Coronary artery (tissue), 2 donors: Measurements from ENCODE around the gene ANKRD22.

Source experiments
- DNase-seq: peaks from one replicate; pipeline ENCODE4 v3.0.0-alpha.2; 2017; ENCODE audit warnings: low spot score
- H3K27ac ChIP-seq, 2 donors: fragments of 200-600 bp; sonication (generic); one replicate each; pipeline ENCODE4 v1.5.1; 2016 to 2019
- H3K4me3 ChIP-seq: fragments of 200-600 bp; sonication (generic); 2 replicates; pipeline ENCODE4 v1.5.1; 2016; ENCODE audit warnings: mild to moderate bottlenecking, moderate library complexity
- CTCF ChIP-seq: fragments of 200-600 bp; sonication (generic); IDR thresholded peaks from one replicate; pipeline ENCODE4 v1.5.1; 2019; ENCODE audit warnings: antibody characterized with exemption

ANKRD22 gene

DNA sequence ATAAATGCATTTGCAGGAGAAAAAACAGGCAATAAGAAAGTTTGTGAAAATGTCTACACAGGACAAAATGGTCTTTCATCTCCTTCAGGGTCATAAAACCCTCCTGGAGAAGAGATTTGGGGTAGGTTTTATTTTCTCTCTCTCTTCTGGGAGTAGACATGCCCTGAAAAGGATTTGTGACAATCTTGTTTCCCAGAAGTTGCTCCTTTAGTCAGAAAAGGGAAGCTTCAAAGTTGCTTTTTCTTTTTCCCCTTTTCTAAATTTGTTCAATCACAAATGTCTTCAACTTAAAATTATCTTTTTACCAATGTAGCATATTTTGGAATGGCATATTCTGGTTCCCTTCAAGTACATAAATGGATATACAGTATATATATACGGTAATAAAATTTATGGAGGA is 9.4 kb upstream of the ANKRD22 start:
- H3K27ac ChIP-seq: no peak overlapping the region
- DNase-seq: no peak
- TF ChIP-seq CTCF: no peak
- H3K4me3 ChIP-seq: no peak overlapping the region

- DNase-seq: no peak
- no peak overlapping the region for H3K4me3 ChIP-seq
- H3K27ac ChIP-seq: no peak overlapping the region
- no peak for TF ChIP-seq CTCF
Measured at GRCh38 chr10:88858491-88858890, 6.8 kb upstream of the ANKRD22 start.

DNA sequence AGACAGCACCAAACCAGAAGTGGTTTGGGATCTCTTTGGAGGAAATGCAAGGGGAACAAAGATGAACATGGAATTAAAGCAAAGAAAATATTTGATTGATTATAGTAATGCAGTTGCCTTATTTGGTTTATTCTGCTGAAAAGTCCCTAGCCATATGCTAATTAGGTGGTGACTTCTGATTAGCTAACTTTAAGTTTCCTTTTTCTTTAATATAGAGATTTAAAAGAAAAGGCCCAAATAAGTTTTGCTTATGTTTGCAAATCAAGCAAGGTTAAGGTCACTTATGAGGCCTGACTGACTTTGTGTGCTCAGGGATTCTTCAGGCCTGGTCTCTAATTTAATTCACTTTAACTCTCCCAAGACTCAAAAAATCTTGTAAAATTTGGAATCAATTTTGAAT is 6.2 kb upstream of the ANKRD22 start:
- H3K4me3 ChIP-seq: no peak overlapping the region
- no peak for TF ChIP-seq CTCF
- DNase-seq: no peak
- H3K27ac ChIP-seq: no peak overlapping the region

DNA sequence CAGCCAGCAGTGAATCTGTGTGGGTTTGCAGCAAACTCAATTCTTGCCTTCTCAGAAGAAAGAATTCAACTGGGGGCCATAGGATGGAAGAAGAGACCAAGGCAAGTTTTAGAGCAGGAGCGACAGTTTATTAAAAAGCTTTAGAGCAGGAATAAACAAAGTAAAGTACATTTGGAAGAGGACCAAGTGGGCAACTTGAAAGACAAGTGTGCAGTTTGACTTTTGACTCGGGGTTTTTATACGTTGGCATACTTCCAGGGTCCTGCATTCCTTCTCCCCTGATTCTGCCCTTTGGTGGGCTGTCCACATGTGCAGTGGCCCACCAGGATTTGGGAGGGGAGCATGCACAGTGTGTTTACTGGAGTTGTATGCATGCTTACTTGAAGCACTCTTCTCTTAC is 3.0 kb upstream of the ANKRD22 start:
- no peak overlapping the region for H3K27ac ChIP-seq
- DNase-seq: no peak
- no peak overlapping the region for H3K4me3 ChIP-seq
- TF ChIP-seq CTCF: no peak

DNA sequence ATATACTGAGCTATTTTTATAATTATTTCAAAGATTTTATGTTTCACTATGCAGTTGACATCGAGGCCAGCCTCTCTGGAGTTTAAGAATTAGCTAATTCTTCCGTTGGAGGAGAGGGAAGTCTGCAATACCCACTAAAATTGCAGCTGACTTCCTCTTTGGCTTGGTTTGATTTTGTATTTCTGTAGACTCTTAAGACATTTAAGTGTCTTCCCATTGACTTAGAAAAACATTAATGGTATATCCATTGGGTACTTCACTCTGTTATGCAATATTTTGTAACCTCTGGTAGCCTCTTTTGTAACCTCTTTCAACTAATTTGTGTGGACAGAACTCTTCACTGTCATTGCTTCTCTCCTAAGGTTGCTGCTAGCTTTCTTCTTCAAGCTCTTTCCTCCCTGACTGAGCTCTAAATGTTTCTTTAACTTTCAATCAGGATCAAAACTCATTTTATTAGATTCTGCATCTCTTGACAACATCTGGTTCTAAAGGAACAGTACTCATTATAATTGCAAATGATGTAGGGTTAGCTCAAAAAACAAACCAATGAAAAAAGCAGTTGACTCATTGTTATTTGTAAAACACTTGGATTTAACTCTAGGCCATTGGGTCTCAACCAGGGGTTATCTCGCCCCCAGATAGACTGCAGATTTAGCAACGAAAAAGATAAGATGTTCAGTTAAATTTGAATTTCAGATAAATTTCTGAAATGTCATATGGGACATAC is 1.7 kb upstream of the ANKRD22 start:
- no peak for DNase-seq
- Histone ChIP-seq H3K27ac (no peak overlapping the region), H3K4me3 (no peak overlapping the region)
- no peak for TF ChIP-seq CTCF

GRCh38 chr10:88852327-88852726 is 683 bp upstream of the ANKRD22 start:
- Histone ChIP-seq H3K27ac (no peak overlapping the region), H3K4me3 (no peak overlapping the region)
- no peak for DNase-seq
- no peak for TF ChIP-seq CTCF

- no peak for TF ChIP-seq CTCF
- no peak overlapping the region for H3K27ac ChIP-seq
- no peak overlapping the region for H3K4me3 ChIP-seq
- no peak for DNase-seq
Measured at GRCh38 chr10:88850712-88851111, 932 bp downstream of the ANKRD22 start.
